GM12801 (cell line): ENCODE data around the gene MAGED2.

Experiments used
- CTCF ChIP-seq: IDR thresholded peaks from one replicate; pipeline ENCODE4 v1.5.1; 2011; ENCODE audit warnings: control low read depth; ENCODE audit not compliant: insufficient read length; ENCODE audit errors: extremely low read depth

The MAGED2 gene

GRCh38 chrX:54807524-54808108 lies at the start of gene MAGED2:
Gene MAGED2 (plus strand): TSS chrX:54807745. CDS start chrX:54809332, 1,587 bp downstream.
- TF ChIP-seq CTCF: no peak

GRCh38 chrX:54758114-54759055 lies 49.2 kb upstream of the MAGED2 start:
- no peak for TF ChIP-seq CTCF

- TF ChIP-seq CTCF: no peak
Observed at GRCh38 chrX:54776061-54776460, 31.5 kb upstream of the MAGED2 start.

GRCh38 chrX:54776987-54777672 lies 30.4 kb upstream of the MAGED2 start:
- TF ChIP-seq CTCF: no peak

GRCh38 chrX:54785901-54786300 lies 21.6 kb upstream of the MAGED2 start:
- no peak for TF ChIP-seq CTCF

GRCh38 chrX:54786967-54787366 lies 20.6 kb upstream of the MAGED2 start:
- no peak for TF ChIP-seq CTCF

GRCh38 chrX:54788446-54788845 lies 19.1 kb upstream of the MAGED2 start:
- no peak for TF ChIP-seq CTCF
